Esophagus muscularis mucosa (tissue), 4 donors: ENCODE data around the gene COL6A3. TPM values are rescaled to one million over a fixed set of nuclear protein-coding genes. Genes with fewer than 3 reads are reported as not detected.

Experiments used
- DNase-seq: peaks from one replicate; pipeline ENCODE4 v3.0.0-alpha.2; 2017; ENCODE audit errors: extremely low spot score
- H3K27ac ChIP-seq, 4 donors: fragments of 200-600 bp; sonication (generic); replicated peaks in 1 of 4; 1 replicate in 3 of 4; 2 replicates in 1 of 4; pipeline ENCODE4 v1.5.1; 2016 to 2019; ENCODE audit warnings: mild to moderate bottlenecking in 1 of 4
- H3K27me3 ChIP-seq, 4 donors: fragments of 200-600 bp; sonication (generic); one replicate each; pipeline versions ENCODE4 v1.5.1 to v1.6.0; 2016 to 2019
- H3K36me3 ChIP-seq, 4 donors: fragments of 200-600 bp; sonication (generic); one replicate each; pipeline ENCODE4 v1.5.1; 2016 to 2019
- H3K4me1 ChIP-seq, 4 donors: fragments of 200-600 bp; sonication (generic); one replicate each; pipeline ENCODE4 v1.5.1; 2016 to 2019
- H3K4me3 ChIP-seq, 4 donors: fragments of 200-600 bp; sonication (generic); 1 replicate in 2 of 4; 2 replicates in 2 of 4; pipeline ENCODE4 v1.5.1; 2016 to 2019; ENCODE audit warnings: mild to moderate bottlenecking in 4 of 4, moderate library complexity in 1 of 4
- H3K9me3 ChIP-seq, 4 donors: fragments of 200-600 bp; sonication (generic); 1 replicate in 3 of 4; 2 replicates in 1 of 4; pipeline ENCODE4 v1.5.1; 2016 to 2019
- EP300 ChIP-seq: sonication (generic); formaldehyde crosslinking; IDR thresholded peaks from one replicate; pipeline ENCODE4 v1.6.1; 2017; ENCODE audit warnings: antibody characterized with exemption
- POLR2A ChIP-seq: fragments of 450-650 bp; IDR thresholded peaks from one replicate; pipeline ENCODE4 v1.6.1; 2017; ENCODE audit warnings: antibody characterized with exemption, moderate library complexity, mild to moderate bottlenecking, low read depth
- POLR2AphosphoS5 ChIP-seq, 2 donors: sonication (generic); formaldehyde crosslinking; IDR thresholded peaks; one replicate each; pipeline ENCODE4 v1.6.1; 2017; ENCODE audit warnings: antibody characterized with exemption in 2 of 2
- WGBS: methylation state at CpG from one replicate; pipeline ENCODE4 v1.1.5; 2018; 5-methylcytosine and 5-hydroxymethylcytosine counted together
- intact Hi-C: fragments of 100-400 bp; cut with DNase I; formaldehyde crosslinking; loops from one replicate; pipeline ENCODE4 v1.15.1; 2023
- total RNA-seq, 4 donors: library from RNA; depleted of rRNA; stranded (reverse); fragments of >200 nt; gene quantifications; one replicate each; pipeline versions ENCODE4 v1.1.0 to v1.2.1, GENCODE V29; 2016
- TF ChIP-seq, protein P1 (sequence below), 3 experiments: fragments of 200-600 bp in 2 of 3; fragments of 450-650 bp in 1 of 3; sonication (generic) in 2 of 3; IDR thresholded peaks; one replicate each; pipeline ENCODE4 v1.5.1; 2017 to 2019; ENCODE audit warnings: antibody characterized with exemption in 3 of 3, mild to moderate bottlenecking in 2 of 3, moderate library complexity in 1 of 3

The COL6A3 gene
- total RNA-seq, 4 donors from 2014 or later: 96.2 to 350 (median 192) TPM

GRCh38 chr2:237294460-237294859 is 119.5 kb downstream of the COL6A3 start:
- intact Hi-C loops: no loop called here

GRCh38 chr2:237293978-237294377 is 120.0 kb downstream of the COL6A3 start:
- no peak for DNase-seq
- TF ChIP-seq EP300 (no peak), POLR2A (no peak), POLR2AphosphoS5 (IDR thresholded peaks at IDR 0.05) (no peak)
- TF ChIP-seq, protein P1, sequence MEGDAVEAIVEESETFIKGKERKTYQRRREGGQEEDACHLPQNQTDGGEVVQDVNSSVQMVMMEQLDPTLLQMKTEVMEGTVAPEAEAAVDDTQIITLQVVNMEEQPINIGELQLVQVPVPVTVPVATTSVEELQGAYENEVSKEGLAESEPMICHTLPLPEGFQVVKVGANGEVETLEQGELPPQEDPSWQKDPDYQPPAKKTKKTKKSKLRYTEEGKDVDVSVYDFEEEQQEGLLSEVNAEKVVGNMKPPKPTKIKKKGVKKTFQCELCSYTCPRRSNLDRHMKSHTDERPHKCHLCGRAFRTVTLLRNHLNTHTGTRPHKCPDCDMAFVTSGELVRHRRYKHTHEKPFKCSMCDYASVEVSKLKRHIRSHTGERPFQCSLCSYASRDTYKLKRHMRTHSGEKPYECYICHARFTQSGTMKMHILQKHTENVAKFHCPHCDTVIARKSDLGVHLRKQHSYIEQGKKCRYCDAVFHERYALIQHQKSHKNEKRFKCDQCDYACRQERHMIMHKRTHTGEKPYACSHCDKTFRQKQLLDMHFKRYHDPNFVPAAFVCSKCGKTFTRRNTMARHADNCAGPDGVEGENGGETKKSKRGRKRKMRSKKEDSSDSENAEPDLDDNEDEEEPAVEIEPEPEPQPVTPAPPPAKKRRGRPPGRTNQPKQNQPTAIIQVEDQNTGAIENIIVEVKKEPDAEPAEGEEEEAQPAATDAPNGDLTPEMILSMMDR (IDR thresholded peaks at IDR 0.05): no peak
- Histone ChIP-seq H3K4me1 (peaks cover 15 to 77% (median 73%) of the 10 kb centered on the region in 4 donors), H3K4me3 (no peak overlapping the region), H3K27me3 (no peaks in the 10 kb centered on the region), H3K9me3 (peaks cover 0 to 6% (median 3%) of the 10 kb centered on the region in 4 donors), H3K36me3 (no peaks in the 10 kb centered on the region), H3K27ac (peak overlapping the region; percentile 40 to 88 (median 70))
- intact Hi-C loops: no loop called here
- 50% methylated on average over 1 of the region's 1 CpG for WGBS

More at GRCh38 chr2:237294460-237294859, 119.5 kb downstream of the COL6A3 start:
- DNase-seq: no peak
- Histone ChIP-seq H3K9me3 (peaks cover 0 to 6% (median 3%) of the 10 kb centered on the region in 4 donors), H3K27ac (peak overlapping the region; percentile 40 to 88 (median 70)), H3K27me3 (no peaks in the 10 kb centered on the region), H3K4me1 (peaks cover 15 to 76% (median 69%) of the 10 kb centered on the region in 4 donors), H3K36me3 (no peaks in the 10 kb centered on the region), H3K4me3 (no peak overlapping the region)
- WGBS: 93% methylated on average over 1 of the region's 1 CpG
- TF ChIP-seq POLR2AphosphoS5 (IDR thresholded peaks at IDR 0.05) (no peak), EP300 (no peak), POLR2A (no peak)
- TF ChIP-seq, protein P1 (IDR thresholded peaks at IDR 0.05): no peak

GRCh38 chr2:237291138-237291792 is 122.7 kb downstream of the COL6A3 start:
- intact Hi-C loops: no loop called here
- Histone ChIP-seq H3K36me3 (no peaks in the 10 kb centered on the region), H3K27me3 (no peaks in the 10 kb centered on the region), H3K4me3 (peak overlapping the region in 3 of 4 donors; percentile 23 to 38 (median 26)), H3K9me3 (peaks cover 0 to 6% (median 3%) of the 10 kb centered on the region in 4 donors), H3K4me1 (peaks cover 15 to 54% (median 49%) of the 10 kb centered on the region in 4 donors), H3K27ac (peak overlapping the region; percentile 80 to 88 (median 85))
- under 1% methylated on average over 20 of the region's 20 CpGs for WGBS
- DNase-seq: peak; percentile 99
- peak; percentile 93 to 94 for TF ChIP-seq POLR2AphosphoS5 (IDR thresholded peaks at IDR 0.05)
- TF ChIP-seq, protein P1 (IDR thresholded peaks at IDR 0.05): no peak
- TF ChIP-seq EP300: peak; percentile 19

- Histone ChIP-seq H3K4me3 (peak overlapping the region in 2 of 4 donors; percentile 8 to 26), H3K9me3 (peaks cover 0 to 6% (median 3%) of the 10 kb centered on the region in 4 donors), H3K4me1 (peaks cover 15 to 51% (median 42%) of the 10 kb centered on the region in 4 donors), H3K27me3 (no peaks in the 10 kb centered on the region), H3K36me3 (no peaks in the 10 kb centered on the region), H3K27ac (peak overlapping the region; percentile 80 to 88 (median 85))
- DNase-seq: peak; percentile 95
- intact Hi-C loops: no loop called here
- 27% methylated on average over 12 of the region's 12 CpGs for WGBS
- TF ChIP-seq POLR2AphosphoS5 (IDR thresholded peaks at IDR 0.05) (peak; percentile 75 to 91), EP300 (no peak), POLR2A (no peak)
Observed at GRCh38 chr2:237290261-237290660, 123.7 kb downstream of the COL6A3 start.

- no peak overlapping the region for H3K4me3 ChIP-seq
- DNase-seq: no peak
- no peaks in the 10 kb centered on the region for H3K27me3 ChIP-seq
- H3K27ac ChIP-seq: peak overlapping the region; percentile 21 to 88 (median 85)
- no peaks in the 10 kb centered on the region for H3K36me3 ChIP-seq
- H3K9me3 ChIP-seq: peaks cover 0 to 6% (median 3%) of the 10 kb centered on the region in 4 donors
- TF ChIP-seq, protein P1 (IDR thresholded peaks at IDR 0.05): no peak
- TF ChIP-seq POLR2AphosphoS5 (IDR thresholded peaks at IDR 0.05): peak in 1 of 2 donors; percentile 27
- TF ChIP-seq POLR2A: no peak
- no peak for TF ChIP-seq EP300
- 68% methylated on average over 7 of the region's 7 CpGs for WGBS
- H3K4me1 ChIP-seq: peaks cover 15 to 47% (median 37%) of the 10 kb centered on the region in 4 donors
- intact Hi-C loops: no loop called here
Observed at GRCh38 chr2:237289139-237289538, 124.8 kb downstream of the COL6A3 start.
